Activated effector memory CD4-positive, alpha-beta T cell treated with anti-CD3 and anti-CD28 coated beads, Interleukin-2, amount 50 U/mL, for 16 hours (primary cell): ENCODE data around the gene GFOD2.
A peak's percentile ranks its signal among the peaks of the same experiment; 100 is the strongest.

ENCODE experiments used
- DNase-seq: peaks from one replicate; pipeline ENCODE4 v3.0.0-alpha.2; 2020

GFOD2 gene

DNA sequence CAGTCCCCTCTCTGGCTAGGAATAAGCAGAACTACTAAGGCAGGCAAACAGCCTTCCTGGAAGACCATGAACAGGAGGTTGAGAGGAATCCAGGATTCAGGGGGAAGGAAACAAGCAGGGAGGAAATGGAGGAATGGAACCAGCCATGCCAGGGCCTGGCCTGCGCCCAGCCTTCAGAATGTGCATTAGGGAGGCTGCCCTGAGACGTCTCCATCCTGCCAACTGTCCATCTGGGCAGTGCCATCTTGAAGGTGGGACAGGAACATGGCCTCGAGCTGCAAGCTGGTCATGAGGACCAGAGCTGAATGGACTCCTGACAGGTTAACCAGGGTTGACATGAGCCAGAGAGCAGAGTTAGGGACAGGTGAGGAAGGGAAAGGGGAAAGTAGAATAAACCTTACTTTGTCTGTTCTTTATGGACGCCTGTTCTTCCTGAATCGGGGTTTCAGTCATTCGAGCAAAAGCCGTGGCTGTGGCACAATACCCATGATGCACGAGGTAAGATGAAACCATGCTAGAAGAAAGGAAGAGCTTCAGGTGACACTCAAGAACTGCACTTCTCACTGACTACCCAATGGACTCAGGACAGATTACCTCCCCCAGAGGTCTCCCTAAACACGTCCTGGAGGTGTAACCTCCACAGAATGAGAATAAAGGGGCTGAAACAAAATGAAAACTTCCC, 12.1 kb upstream of the GFOD2 start:
- no peak for DNase-seq

DNA sequence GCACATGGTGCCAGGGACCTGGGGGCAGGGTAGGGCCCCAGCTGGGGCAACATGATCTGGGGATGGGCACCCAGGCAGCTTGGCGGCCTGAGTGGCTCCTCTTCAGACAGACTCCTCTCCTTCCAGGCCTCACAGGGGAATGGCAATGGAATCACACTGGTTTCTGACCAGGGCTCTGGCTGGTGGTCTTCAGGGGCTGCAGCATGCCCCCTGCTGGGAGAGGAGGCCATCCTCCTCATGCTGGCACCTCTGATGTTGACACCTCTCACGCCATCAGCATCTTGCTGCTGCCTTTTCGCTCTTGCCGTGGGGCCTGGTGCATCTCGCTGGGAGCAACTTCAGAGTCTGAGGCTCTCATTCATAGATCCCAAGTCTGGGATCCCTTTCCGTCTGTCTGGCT, 11.2 kb upstream of the GFOD2 start:
- DNase-seq = no peak

GRCh38 chr16:67729636-67730248, 10.6 kb upstream of the GFOD2 start:
- no peak for DNase-seq

DNA sequence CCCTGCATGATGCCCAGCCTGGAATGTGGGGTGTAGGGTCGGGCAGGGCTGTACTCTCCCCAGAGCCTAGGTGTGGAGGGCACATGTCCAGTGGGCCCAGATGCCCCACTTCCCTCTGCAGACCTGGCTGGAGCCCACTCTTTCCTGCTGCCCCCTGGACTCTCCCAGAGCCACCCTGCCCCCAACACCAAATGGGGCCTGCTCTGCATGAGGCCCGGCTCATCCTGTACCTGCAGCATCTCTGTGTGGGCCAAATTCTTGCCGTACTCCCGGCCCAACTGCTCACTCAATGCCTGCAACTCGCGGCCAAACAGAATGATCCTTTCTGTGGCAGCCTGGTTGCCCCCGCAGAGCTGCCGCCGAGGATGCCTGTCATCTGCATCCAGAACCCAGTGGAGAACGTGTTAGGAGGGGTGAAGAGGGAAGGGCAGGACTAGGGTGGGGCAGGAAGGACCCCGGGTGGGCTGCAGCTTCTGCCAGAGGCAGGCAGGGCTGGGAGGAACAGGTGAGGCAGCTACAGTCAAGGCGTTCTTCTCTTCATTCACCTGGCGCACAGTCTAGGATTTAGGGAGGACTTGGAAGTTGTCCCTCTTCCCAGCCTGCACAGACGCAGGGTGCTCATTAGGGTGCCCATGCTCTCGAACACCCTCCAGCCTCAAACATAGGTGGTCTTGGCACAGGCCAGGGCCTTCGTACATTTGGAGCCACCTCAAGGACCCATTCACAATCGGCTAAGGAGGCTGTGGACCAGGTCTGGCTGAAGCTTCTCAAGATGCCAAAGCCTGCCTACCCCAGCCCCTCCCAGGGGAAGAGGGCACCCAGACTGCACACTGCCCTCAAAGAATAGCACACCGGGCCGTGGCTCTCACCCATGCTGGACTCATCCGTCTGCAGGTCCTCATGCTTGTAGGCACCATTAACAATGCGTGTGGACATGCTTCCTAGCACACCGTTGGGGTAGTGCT, 8.7 kb upstream of the GFOD2 start:
- no peak for DNase-seq

DNA sequence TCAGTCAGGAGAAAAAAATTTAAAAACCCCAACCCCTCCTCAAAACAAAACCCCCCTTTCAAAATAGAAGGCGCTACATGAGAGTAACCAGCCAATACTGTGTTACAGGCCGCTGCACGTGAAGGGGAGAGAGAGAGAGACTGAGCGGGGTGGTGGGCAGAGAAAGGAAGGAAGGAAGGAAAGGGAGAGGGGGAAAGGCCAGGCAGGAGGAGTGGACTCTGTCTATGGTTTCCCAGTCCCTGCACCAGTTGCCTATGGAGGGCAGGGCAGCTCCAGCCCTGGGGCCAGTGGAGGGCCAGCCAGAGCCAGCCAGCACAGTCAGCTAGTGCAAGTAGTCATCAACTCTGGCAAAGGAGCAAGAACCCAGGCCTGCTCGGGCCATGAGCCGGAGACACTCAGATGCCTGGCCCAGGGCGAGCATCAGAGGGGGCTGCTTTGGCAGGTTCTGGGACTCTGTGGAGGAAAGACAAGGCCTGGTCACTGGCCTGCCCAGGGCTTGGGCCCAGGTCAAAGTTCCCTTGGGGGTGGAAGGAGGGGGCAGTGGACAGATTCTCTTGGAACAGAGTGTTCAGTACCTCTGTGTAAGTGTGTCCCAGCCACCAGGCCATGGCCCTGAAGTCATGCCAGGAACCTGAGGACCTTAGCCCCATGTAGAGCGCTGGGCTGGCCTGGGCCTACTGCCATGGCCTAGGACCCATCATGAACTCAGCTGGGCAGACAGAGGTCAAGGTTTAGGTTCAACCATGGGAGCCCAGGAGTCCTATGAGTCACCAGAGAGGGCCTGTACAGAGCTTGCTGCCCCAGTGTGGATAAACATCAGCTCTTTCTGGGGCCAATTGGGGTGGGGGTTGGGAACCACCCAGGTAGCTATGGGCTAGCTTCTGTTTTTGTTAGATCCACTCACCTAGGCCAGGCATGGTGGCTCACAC, 7.3 kb upstream of the GFOD2 start:
- DNase-seq = no peak

GRCh38 chr16:67723911-67724305, 4.8 kb upstream of the GFOD2 start:
- DNase-seq = peak; percentile 58

- no peak for DNase-seq
Measured at GRCh38 chr16:67723151-67723910, 4.2 kb upstream of the GFOD2 start.

DNA sequence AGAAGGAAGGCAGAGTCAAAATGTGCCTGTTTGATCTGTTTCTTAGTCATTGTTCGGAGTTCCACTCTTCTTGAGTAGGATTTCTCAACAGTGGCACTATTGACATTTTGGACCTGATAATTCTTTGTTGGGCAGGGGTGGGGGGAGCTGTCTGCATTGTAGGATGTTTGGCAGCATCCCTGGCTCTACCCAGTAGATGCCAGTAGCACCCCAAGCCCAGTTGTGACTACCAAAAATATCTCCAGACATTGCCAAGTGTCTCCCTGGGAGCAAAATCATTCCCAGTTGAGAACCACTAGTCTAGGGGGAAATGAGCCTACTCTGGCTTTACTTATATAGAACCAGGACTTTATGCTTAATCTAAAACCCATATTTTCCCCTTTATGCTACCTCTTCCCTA, 1.1 kb upstream of the GFOD2 start:
- no peak for DNase-seq

GRCh38 chr16:67719778-67720144, 645 bp upstream of the GFOD2 start:
- no peak for DNase-seq

DNA sequence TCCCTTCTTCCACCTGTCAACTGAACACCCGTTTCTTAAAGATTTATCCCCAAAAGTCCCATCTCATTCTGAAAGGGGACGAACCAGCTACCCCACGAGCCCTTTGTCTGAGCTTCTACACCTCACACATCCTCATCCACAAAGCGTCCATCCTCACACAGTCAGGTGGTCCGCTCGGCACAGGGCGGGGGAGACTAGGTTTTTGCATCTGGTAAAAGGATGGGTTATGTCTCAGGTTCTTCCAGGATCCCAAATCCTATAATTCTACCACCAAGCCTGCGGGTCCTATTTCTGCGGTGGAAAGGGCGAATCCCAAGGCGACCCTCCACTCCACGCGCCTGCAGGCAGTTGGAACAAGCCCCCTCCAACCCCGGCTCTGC, 458 bp downstream of the GFOD2 start:
- peak; percentile 65 for DNase-seq

DNA sequence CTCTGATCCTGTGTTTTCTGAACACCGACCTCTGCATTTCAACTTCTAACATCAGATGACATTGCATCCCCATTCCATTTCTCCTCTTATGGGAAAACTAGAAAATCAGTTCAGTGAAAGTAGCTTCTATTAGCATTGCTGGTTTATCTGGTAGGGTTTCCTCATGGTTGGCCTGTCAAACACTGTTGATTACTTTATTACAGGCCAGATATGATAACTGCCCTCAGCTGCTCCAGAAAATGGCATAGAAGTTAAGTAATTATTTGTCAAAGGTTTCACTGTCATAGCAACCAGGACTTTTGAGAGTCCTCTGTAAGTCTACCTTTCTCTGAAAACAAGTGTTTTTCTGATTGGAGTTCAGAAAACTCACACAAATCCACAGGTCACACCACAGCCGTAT, 3.0 kb downstream of the GFOD2 start:
- no peak for DNase-seq

DNA sequence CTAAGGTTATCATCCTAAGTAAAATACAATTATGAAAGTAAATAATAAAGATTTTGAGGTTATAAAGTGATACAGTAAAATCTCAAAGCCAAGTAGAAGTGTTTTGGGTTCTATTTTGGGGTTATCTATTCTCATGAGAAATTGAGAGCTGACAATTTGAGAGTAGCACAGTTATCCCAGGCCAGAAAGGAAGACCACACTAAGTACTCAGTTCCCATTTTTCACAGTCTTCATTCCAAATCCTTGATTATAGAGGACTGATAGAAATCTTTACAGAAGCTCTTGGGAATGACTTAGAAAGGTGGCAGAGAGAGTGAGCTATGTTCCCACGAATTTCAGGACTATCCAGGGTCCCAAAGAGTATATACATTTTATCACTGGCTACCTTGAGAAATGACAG, 4.6 kb downstream of the GFOD2 start:
- no peak for DNase-seq

- no peak for DNase-seq
Measured at GRCh38 chr16:67713647-67714273, 5.4 kb downstream of the GFOD2 start.

GRCh38 chr16:67710607-67711006, 8.5 kb downstream of the GFOD2 start:
- DNase-seq = no peak

DNA sequence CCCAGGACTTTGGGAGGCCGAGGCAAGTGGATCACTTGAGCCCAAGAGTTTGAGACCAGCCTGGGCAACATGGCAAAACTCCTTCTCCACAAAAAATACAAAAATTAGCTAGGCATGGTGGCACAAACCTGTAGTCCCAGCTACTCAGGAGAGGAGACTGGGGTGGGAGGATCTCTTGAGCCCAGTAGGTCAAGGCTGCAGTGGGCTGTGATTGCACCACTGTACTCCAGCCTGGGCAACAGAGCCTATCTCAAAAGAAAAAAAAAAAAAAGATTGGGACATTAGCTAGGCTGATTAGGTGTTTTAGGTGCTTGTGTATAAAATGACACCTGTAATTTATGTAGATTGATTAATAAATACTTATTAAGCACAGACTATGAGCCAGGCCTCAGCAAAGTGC, 10.1 kb downstream of the GFOD2 start:
- no peak for DNase-seq

DNA sequence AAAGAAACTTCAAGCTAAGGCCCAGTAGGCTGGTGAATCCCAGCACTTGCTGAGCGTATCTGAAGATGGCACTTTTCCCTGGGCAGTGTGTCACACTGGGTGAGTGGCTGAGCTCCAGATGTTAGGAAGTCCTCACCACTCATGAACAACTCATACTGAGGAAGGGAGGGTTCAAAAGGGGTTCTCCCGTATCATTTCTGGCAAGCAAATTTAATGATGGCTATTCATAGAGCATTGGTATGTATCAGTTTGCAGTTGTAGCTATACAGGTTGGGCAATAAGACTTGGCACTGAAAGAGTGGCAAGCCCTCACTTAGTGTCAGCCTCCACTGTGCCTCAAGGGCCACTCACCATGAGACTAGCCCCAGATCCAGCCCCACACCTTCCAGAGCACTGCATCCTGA, 10.7 kb downstream of the GFOD2 start:
- DNase-seq = no peak

DNA sequence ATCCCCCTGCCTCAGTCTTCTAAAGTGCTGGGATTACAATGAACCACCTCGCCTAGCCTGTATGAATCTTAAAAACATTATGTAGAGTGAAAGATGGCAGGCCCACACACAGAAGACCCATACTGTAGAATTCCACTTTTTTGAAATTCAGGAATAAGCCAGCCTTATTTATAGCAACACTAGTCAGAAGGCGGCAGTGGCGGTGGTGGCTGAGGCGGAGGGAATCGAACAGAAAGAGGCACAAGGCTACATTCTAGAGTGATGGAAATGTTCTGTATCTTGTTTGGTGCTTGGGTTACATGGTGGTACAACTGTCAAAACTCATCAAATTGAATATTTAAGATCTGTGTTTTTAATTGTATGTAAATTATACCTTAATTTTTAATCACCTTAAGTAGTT, 11.3 kb downstream of the GFOD2 start:
- no peak for DNase-seq

GRCh38 chr16:67707210-67707609, 11.9 kb downstream of the GFOD2 start:
- DNase-seq = no peak

- no peak for DNase-seq
Measured at GRCh38 chr16:67704110-67704509, 15.0 kb downstream of the GFOD2 start.

- no peak for DNase-seq
Measured at GRCh38 chr16:67703626-67704025, 15.5 kb downstream of the GFOD2 start.

DNA sequence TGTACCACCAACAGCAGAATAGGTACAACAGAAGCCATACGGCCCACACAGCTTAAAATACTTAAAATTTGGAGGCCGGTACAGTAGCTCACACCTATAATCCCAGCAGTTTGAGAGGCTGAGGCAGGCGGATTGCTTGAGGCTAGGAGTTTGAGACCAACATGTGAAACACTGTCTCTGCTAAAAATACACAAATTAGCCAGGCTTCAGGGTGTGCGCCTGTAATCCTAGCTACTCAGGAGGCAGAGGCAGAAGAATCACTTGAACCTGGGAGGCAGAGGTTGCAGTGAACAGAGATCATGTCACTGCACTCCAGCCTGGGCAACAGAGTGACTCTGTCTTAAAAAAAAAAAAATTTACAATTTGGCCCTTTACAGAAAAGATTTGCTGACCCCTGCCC, 17.0 kb downstream of the GFOD2 start:
- no peak for DNase-seq

GRCh38 chr16:67701420-67701819, 17.7 kb downstream of the GFOD2 start:
- no peak for DNase-seq
